Activated CD8-positive, alpha-beta T cell treated with anti-CD3 and anti-CD28 coated beads for 36 hours (primary cell): Measurements from ENCODE around the gene SNAI1. TPM values are rescaled to one million over a fixed set of nuclear protein-coding genes. Genes with fewer than 3 reads are reported as not detected.

Experiments
- ATAC-seq: fragments of 200-7000 bp; cut with Tn5 transposase; one replicate; pipeline ENCODE4 v1.10.0; 2021; ENCODE audit warnings: mild to moderate bottlenecking, moderate library complexity
- CTCF ChIA-PET: fragments of 350-600 bp; sonication (Branson Sonifier 250); formaldehyde crosslinking; loops from one replicate; lab custom pipeline; 2021; ENCODE audit warnings: antibody characterized with exemption; lab: Charles Lee
- POLR2A ChIA-PET: fragments of 350-600 bp; sonication (Branson Sonifier 250); formaldehyde crosslinking; loops from one replicate; lab custom pipeline; 2021; ENCODE audit warnings: antibody characterized with exemption; lab: Charles Lee
- DNase-seq: peaks from one replicate; pipeline ENCODE4 v3.0.0-alpha.2; 2020
- H3K27ac Mint-ChIP-seq: one replicate; pipeline ENCODE4 v1.8.0; 2021; ENCODE audit warnings: mild to moderate bottlenecking, mixed read lengths
- H3K27me3 Mint-ChIP-seq: one replicate; pipeline ENCODE4 v1.8.0; 2021; ENCODE audit warnings: mixed read lengths
- H3K36me3 Mint-ChIP-seq: one replicate; pipeline ENCODE4 v1.8.0; 2021; ENCODE audit warnings: low read depth, mixed read lengths
- H3K4me1 Mint-ChIP-seq: one replicate; pipeline ENCODE4 v1.8.0; 2021; ENCODE audit warnings: low read depth, mixed read lengths
- H3K4me3 Mint-ChIP-seq: one replicate; pipeline ENCODE4 v1.8.0; 2021; ENCODE audit warnings: mild to moderate bottlenecking, moderate library complexity, mixed read lengths
- H3K9me3 Mint-ChIP-seq: one replicate; pipeline ENCODE4 v1.8.0; 2021; ENCODE audit warnings: mixed read lengths
- intact Hi-C: fragments of 100-400 bp; cut with micrococcal nuclease; formaldehyde crosslinking; loops from one replicate; pipeline ENCODE4 v1.10.0; 2022
- total RNA-seq, 2 experiments: library from RNA; stranded (reverse); gene quantifications; one replicate each; pipeline ENCODE4 v1.2.3, GENCODE V29; 2021
- TF ChIP-seq, protein P1 (sequence below): fragments of 200-600 bp; IDR thresholded peaks from one replicate; pipeline ENCODE4 v1.8.0; 2022; ENCODE audit warnings: antibody characterized with exemption, mild to moderate bottlenecking

SNAI1 gene
- total RNA-seq, 2 experiments from 2014 or later: 0.90 to 1.4 TPM

- CTCF ChIA-PET: no interaction called here
Measured at GRCh38 chr20:50029697-50030461, 47.1 kb downstream of the SNAI1 start.

GRCh38 chr20:50032955-50033666 lies 50.3 kb downstream of the SNAI1 start:
- Mint-ChIP-seq H3K4me3 (no peak overlapping the region), H3K27me3 (no peaks in the 10 kb centered on the region), H3K4me1 (no peaks in the 10 kb centered on the region), H3K27ac (no peak overlapping the region), H3K9me3 (no peaks in the 10 kb centered on the region), H3K36me3 (no peaks in the 10 kb centered on the region)
- ChIA-PET POLR2A (no interaction called here), CTCF (interaction anchor here (0.7 kb wide), 1 partner anchor 93 kb away, joined by 4 read pairs; no protein-coding TSS in a partner anchor)
- TF ChIP-seq, protein P1, sequence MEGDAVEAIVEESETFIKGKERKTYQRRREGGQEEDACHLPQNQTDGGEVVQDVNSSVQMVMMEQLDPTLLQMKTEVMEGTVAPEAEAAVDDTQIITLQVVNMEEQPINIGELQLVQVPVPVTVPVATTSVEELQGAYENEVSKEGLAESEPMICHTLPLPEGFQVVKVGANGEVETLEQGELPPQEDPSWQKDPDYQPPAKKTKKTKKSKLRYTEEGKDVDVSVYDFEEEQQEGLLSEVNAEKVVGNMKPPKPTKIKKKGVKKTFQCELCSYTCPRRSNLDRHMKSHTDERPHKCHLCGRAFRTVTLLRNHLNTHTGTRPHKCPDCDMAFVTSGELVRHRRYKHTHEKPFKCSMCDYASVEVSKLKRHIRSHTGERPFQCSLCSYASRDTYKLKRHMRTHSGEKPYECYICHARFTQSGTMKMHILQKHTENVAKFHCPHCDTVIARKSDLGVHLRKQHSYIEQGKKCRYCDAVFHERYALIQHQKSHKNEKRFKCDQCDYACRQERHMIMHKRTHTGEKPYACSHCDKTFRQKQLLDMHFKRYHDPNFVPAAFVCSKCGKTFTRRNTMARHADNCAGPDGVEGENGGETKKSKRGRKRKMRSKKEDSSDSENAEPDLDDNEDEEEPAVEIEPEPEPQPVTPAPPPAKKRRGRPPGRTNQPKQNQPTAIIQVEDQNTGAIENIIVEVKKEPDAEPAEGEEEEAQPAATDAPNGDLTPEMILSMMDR: no peak
- intact Hi-C loops: no loop called here
- no peak for ATAC-seq
- DNase-seq: no peak

More at GRCh38 chr20:50029697-50030461, 47.1 kb downstream of the SNAI1 start:
- H3K4me1 Mint-ChIP-seq: no peaks in the 10 kb centered on the region
- ATAC-seq: no peak
- POLR2A ChIA-PET: no interaction called here
- intact Hi-C loops: no loop called here
- H3K27ac Mint-ChIP-seq: no peak overlapping the region
- H3K9me3 Mint-ChIP-seq: no peaks in the 10 kb centered on the region
- H3K27me3 Mint-ChIP-seq: no peaks in the 10 kb centered on the region
- H3K36me3 Mint-ChIP-seq: no peaks in the 10 kb centered on the region
- H3K4me3 Mint-ChIP-seq: no peak overlapping the region
- DNase-seq: no peak
- TF ChIP-seq, protein P1: no peak

DNA sequence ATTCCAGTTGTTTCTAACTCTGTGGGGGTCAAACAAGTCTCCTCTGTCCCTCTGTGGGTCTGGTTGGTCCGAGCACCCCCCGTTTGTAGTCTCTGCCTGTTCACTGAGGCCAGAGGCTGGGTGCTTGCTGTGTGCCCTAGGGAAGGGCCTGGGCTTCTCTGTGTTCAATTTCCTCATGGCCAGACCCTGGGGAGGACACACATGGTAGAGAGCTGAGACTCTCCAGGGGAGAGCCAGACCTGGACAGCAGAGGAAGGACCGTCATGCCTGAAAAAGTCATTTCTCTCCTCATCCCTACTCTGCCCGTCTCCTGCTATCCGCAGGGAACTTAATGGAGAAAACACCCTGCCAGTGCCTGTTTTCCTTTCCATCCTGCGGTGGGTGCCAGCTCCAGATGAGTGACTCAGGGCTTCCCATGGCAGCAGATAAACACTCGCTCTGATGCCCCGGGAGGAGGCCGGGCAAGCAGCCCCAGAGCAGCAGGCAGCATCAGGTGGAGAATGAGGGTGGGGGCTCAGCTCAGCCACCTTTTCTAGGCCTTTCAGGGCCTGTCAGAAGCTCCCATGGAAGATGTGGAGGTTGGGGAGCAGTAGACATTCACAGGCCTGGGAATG lies 51.9 kb downstream of the SNAI1 start:
- ChIA-PET POLR2A (no interaction called here), CTCF (interaction anchor here (1.3 kb wide), 1 partner anchor 56 kb away, joined by 7 read pairs; no protein-coding TSS in a partner anchor)
- Mint-ChIP-seq H3K27me3 (no peaks in the 10 kb centered on the region), H3K9me3 (no peaks in the 10 kb centered on the region), H3K4me1 (no peaks in the 10 kb centered on the region), H3K36me3 (no peaks in the 10 kb centered on the region), H3K4me3 (no peak overlapping the region), H3K27ac (no peak overlapping the region)
- intact Hi-C loops: no loop called here
- TF ChIP-seq, protein P1: no peak
- ATAC-seq: no peak
- DNase-seq: no peak

DNA sequence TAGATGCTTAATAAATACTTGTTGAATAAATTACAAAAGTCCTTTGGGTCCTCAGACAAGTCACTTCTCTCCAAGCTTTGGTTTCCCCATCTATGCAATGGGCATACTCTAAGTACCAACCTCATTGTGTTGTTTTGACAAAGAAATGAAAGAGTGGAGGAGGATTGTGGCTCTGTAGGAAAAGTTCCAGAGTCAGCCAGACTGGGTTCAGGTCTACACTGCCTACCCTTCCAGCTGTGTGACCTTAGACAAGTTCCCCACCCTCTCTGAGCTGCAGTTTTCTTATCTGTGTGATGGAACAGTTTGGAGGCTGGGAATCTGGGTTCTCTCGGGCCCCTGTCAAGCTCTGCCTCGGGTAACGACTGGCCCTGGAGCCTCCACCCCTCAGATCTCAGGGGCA lies 53.9 kb downstream of the SNAI1 start:
- peaks cover 2% of the 10 kb centered on the region for H3K4me1 Mint-ChIP-seq
- ATAC-seq: no peak
- H3K9me3 Mint-ChIP-seq: no peaks in the 10 kb centered on the region
- H3K4me3 Mint-ChIP-seq: no peak overlapping the region
- DNase-seq: no peak
- H3K27me3 Mint-ChIP-seq: no peaks in the 10 kb centered on the region
- CTCF ChIA-PET: interaction anchor here (0.9 to 2.0 kb wide), 3 partner anchors 8 to 58 kb away, joined by 4 to 16 read pairs (median 4); no protein-coding TSS in a partner anchor
- TF ChIP-seq, protein P1: no peak
- H3K27ac Mint-ChIP-seq: no peak overlapping the region
- POLR2A ChIA-PET: interaction anchor here (0.9 to 1.0 kb wide), 2 partner anchors 17 to 57 kb away, joined by 3 to 5 read pairs; no protein-coding TSS in a partner anchor
- intact Hi-C loops: no loop called here
- no peaks in the 10 kb centered on the region for H3K36me3 Mint-ChIP-seq
